NCI-H146 treated with DMSO at 0.1 percent for 48 hours (cell line): Measurements from ENCODE around the gene NQO2.
"Not testable (repeated sequence)": the region's sequence is repeated elsewhere in the genome, so short reads cannot be mapped to it uniquely, and the experiment has no call there.

Source experiments
- DNase-seq: peaks from one replicate; lab custom pipeline; 2025; ENCODE audit not compliant: unreplicated experiment; lab: John Stamatoyannopoulos, UW

Gene NQO2

GRCh38 chr6:3036861-3037637 is 37.4 kb downstream of the NQO2 start:
- DNase-seq, result no peak

GRCh38 chr6:3037638-3038365 is 38.1 kb downstream of the NQO2 start:
- no peak for DNase-seq

- peak; percentile 19 for DNase-seq
Measured at GRCh38 chr6:3039384-3039783, 39.7 kb downstream of the NQO2 start.

GRCh38 chr6:3041147-3041546 is 41.5 kb downstream of the NQO2 start:
- no peak for DNase-seq

GRCh38 chr6:3041606-3042005 is 41.9 kb downstream of the NQO2 start:
- no peak for DNase-seq

GRCh38 chr6:3045369-3045768 is 45.7 kb downstream of the NQO2 start:
- peak; percentile 17 for DNase-seq

- DNase-seq, result no peak
Measured at GRCh38 chr6:3045777-3046176, 46.1 kb downstream of the NQO2 start.

GRCh38 chr6:3046295-3046694 is 46.6 kb downstream of the NQO2 start:
- no peak for DNase-seq

GRCh38 chr6:3048009-3048408 is 48.3 kb downstream of the NQO2 start:
- not testable (repeated sequence) for DNase-seq

GRCh38 chr6:3052481-3053230 is 53.0 kb downstream of the NQO2 start:
- DNase-seq, result no peak

GRCh38 chr6:3053231-3053508 is 53.5 kb downstream of the NQO2 start:
- DNase-seq, result peak; percentile 59

GRCh38 chr6:3054229-3055157 is 54.8 kb downstream of the NQO2 start:
- DNase-seq, result peak; percentile 8

GRCh38 chr6:3055158-3055499 is 55.4 kb downstream of the NQO2 start:
- DNase-seq, result not testable (repeated sequence)

- DNase-seq, result no peak
Measured at GRCh38 chr6:3057063-3057770, 57.5 kb downstream of the NQO2 start.

- no peak for DNase-seq
Measured at GRCh38 chr6:3058957-3059356, 59.3 kb downstream of the NQO2 start.

GRCh38 chr6:3060092-3060491 is 60.4 kb downstream of the NQO2 start:
- DNase-seq, result not testable (repeated sequence)

GRCh38 chr6:3061501-3061941 is 61.8 kb downstream of the NQO2 start:
- DNase-seq, result no peak

GRCh38 chr6:3063340-3063732 is 63.6 kb downstream of the NQO2 start:
- DNase-seq, result not testable (repeated sequence)

GRCh38 chr6:3063733-3064700 is 64.3 kb downstream of the NQO2 start:
- DNase-seq, result peak; percentile 67
